Adrenal gland (tissue), 12 donors: ENCODE results near the gene MMEL1. TPM values are rescaled to one million over a fixed set of nuclear protein-coding genes. Genes with fewer than 3 reads are reported as not detected.
A peak's percentile ranks its signal among the peaks of the same experiment; 100 is the strongest.

ENCODE experiments used
- DNase-seq, 7 donors: peaks; one replicate each; pipeline ENCODE4 v3.0.0-alpha.2; 2019 to 2020
- H3K27ac ChIP-seq, 5 donors: fragments of 200-600 bp; sonication (generic) in 4 of 5; 1 replicate in 3 of 5; 2 replicates in 2 of 5; pipeline versions ENCODE4 v1.5.1 to v1.8.0; 2016 to 2020; ENCODE audit warnings: mild to moderate bottlenecking in 1 of 5
- H3K27me3 ChIP-seq: fragments of 200-600 bp; 2 replicates; pipeline ENCODE4 v1.8.0; 2021
- H3K36me3 ChIP-seq, 2 donors: fragments of 200-600 bp; replicated peaks in 1 of 2; 1 replicate in 1 of 2; 2 replicates in 1 of 2; pipeline versions ENCODE4 v1.5.1 to v1.8.0; 2018 to 2022
- H3K4me1 ChIP-seq, 2 donors: fragments of 200-600 bp; replicated peaks in 1 of 2; 1 replicate in 1 of 2; 2 replicates in 1 of 2; pipeline versions ENCODE4 v1.5.1 to v1.8.0; 2018 to 2021
- H3K4me3 ChIP-seq, 4 donors: fragments of 200-600 bp; sonication (generic) in 3 of 4; one replicate each; pipeline ENCODE4 v1.5.1; 2016 to 2018
- H3K9me3 ChIP-seq, 3 donors: fragments of 200-600 bp; sonication (generic) in 1 of 3; replicated peaks in 1 of 3; 1 replicate in 2 of 3; 2 replicates in 1 of 3; pipeline versions ENCODE4 v1.5.1 to v1.8.0; 2016 to 2021
- CTCF ChIP-seq, 6 experiments: fragments of 450-650 bp in 4 of 6; fragments of 200-600 bp in 2 of 6; sonication (generic) in 1 of 6; IDR thresholded peaks; 1 replicate in 5 of 6; 2 replicates in 1 of 6; pipeline versions ENCODE4 v1.5.1 to v1.8.0; 2016 to 2021; ENCODE audit warnings: antibody characterized with exemption in 6 of 6, mild to moderate bottlenecking in 2 of 6, moderate library complexity in 1 of 6
- POLR2A ChIP-seq, 2 donors: fragments of 450-650 bp; IDR thresholded peaks; one replicate each; pipeline ENCODE4 v1.6.1; 2017; ENCODE audit warnings: antibody characterized with exemption in 2 of 2, mild to moderate bottlenecking in 2 of 2, moderate library complexity in 1 of 2
- WGBS, 4 donors: extraction: QIAGEN DNeasy Blood & Tissue Kit in 2 of 4; methylation state at CpG; one replicate each; pipeline versions ENCODE4 v1.1.5 to v1.1.7; 2013 to 2017; 5-methylcytosine and 5-hydroxymethylcytosine counted together
- intact Hi-C, 2 donors: fragments of 100-400 bp; cut with DNase I; formaldehyde crosslinking; loops; one replicate each; pipeline versions ENCODE4 v1.14.1 to v1.15.0; 2022 to 2023
- polyA plus RNA-seq, 3 donors: library from polyadenylated mRNA; stranded (reverse); fragments of 200-250 nt in 2 of 3; fragments of 350-450 nt in 1 of 3; fragmentation: Illumina TruSeq in 1 of 3; extraction: RNeasy Lipid Tissue Mini Kit (QIAGEN cat#74804) in 1 of 3; gene quantifications; one replicate each; pipeline ENCODE4 v1.2.3, GENCODE V29; 2013 to 2014
- total RNA-seq, 9 donors: library from RNA; depleted of rRNA in 4 of 9; stranded (reverse); fragments of >200 nt in 4 of 9; fragments of 120-200 nt in 1 of 9; fragmentation: NEBNext Ultra II Directional in 1 of 9; extraction: Animal tissue kit (Norgen Biotek cat#: 25700) in 1 of 9; gene quantifications; one replicate each; pipeline versions ENCODE4 v1.1.0 to v1.2.4, GENCODE V29; 2013 to 2023
- donor health status: healthy with polysubstance abuse.
- donor health status: Bipolar disorder and iron deficiency.
- donor health status: DM: yes; HTN: yes; CAD: no.
- donor health status: DM: no; HTN: no; CAD: no.
- donor health status: DM: no; HTN: no; CAD: no.
- donor health status: DM: yes; HTN: yes; CAD: no.

MMEL1 gene
- total and polyA plus RNA-seq, 12 donors: 0.30 to 8.2 (median 2.6) TPM

DNA sequence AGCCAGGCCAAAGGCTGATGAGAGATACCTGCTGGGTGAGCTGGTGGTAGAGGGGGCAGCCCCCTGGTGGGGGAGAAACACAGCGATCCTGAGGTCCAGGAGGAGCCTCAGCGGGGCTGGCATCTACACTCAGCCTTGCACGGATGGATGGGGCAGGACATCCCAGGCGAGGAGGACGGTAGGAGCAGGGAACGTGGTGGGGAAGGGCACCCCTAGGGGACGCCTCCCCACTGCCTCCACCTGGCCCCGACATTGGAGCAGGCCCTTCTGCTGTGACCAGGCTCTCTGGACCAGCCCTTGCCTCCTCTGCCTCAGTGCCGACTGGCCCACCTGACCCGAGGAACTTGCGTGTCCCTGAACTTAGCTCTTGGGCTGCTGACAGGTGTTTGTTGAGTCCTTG lies 6.4 kb upstream of the MMEL1 start:
- 44 to 50% (median 48%) methylated on average over 10 to 11 of the region's 11 CpGs for WGBS, 4 donors
- intact Hi-C loops: loop anchor here in 1 of 2 donors (5.0 kb wide), 1 partner anchor 47 kb away; no protein-coding TSS in a partner anchor
- peak in 1 of 7 donors; percentile 52 for DNase-seq

DNA sequence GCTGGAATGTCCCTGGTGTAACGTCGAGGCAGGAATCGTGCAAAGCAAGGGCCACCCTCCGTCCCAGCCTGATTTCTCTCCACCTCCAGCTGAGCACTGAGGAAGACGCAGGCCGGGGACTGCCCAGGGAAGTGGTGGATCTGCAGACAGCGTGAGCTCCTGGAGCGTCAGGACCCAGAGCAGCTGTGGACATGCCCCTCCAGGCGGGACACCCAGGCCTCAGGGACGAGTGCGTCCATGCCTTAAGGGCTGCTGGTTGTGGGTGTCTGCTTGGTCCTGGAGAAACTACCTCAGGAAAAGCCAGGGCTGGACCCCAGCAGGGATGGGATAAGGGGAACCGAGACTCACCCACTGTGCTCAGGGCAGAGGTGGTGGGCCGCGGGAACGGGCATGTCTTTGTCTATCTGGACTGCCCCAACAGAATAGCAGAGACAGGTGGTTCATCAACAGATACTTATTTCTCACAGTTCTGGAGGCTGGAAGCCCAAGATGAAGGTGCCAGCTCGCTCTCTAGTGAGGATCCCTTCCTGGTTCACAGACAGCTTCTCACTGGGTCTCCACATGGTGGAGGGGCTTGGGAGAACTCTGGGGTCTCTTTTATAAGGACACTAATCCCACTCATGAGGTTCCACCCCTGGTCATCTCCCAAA lies 5.8 kb upstream of the MMEL1 start:
- H3K36me3 ChIP-seq: no peaks in the 10 kb centered on the region
- TF ChIP-seq CTCF (IDR thresholded peaks at IDR 0.05) (no peak), POLR2A (IDR thresholded peaks at IDR 0.05) (no peak)
- DNase-seq: peak in 1 of 7 donors; percentile 53
- H3K4me1 ChIP-seq: peaks cover 19 to 20% of the 10 kb centered on the region in 2 donors
- H3K27ac ChIP-seq: no peak overlapping the region
- intact Hi-C loops: loop anchor here in 1 of 2 donors (5.0 kb wide), 1 partner anchor 46 kb away; no protein-coding TSS in a partner anchor
- peaks cover 0 to 8% (median 3%) of the 10 kb centered on the region in 3 donors for H3K9me3 ChIP-seq
- WGBS, 4 donors: 73 to 78% (median 78%) methylated on average over 9 to 16 of the region's 16 CpGs
- peaks cover 3% of the 10 kb centered on the region for H3K27me3 ChIP-seq
- no peak overlapping the region for H3K4me3 ChIP-seq

More for the DNA sequence above, 6.4 kb upstream of the MMEL1 start:
- no peak overlapping the region for H3K27ac ChIP-seq
- TF ChIP-seq POLR2A (IDR thresholded peaks at IDR 0.05) (no peak), CTCF (IDR thresholded peaks at IDR 0.05) (no peak)
- H3K9me3 ChIP-seq: peaks cover 0 to 8% (median 3%) of the 10 kb centered on the region in 3 donors
- peaks cover 14 to 15% of the 10 kb centered on the region in 2 donors for H3K4me1 ChIP-seq
- H3K27me3 ChIP-seq: no peaks in the 10 kb centered on the region
- no peaks in the 10 kb centered on the region for H3K36me3 ChIP-seq
- no peak overlapping the region for H3K4me3 ChIP-seq

DNA sequence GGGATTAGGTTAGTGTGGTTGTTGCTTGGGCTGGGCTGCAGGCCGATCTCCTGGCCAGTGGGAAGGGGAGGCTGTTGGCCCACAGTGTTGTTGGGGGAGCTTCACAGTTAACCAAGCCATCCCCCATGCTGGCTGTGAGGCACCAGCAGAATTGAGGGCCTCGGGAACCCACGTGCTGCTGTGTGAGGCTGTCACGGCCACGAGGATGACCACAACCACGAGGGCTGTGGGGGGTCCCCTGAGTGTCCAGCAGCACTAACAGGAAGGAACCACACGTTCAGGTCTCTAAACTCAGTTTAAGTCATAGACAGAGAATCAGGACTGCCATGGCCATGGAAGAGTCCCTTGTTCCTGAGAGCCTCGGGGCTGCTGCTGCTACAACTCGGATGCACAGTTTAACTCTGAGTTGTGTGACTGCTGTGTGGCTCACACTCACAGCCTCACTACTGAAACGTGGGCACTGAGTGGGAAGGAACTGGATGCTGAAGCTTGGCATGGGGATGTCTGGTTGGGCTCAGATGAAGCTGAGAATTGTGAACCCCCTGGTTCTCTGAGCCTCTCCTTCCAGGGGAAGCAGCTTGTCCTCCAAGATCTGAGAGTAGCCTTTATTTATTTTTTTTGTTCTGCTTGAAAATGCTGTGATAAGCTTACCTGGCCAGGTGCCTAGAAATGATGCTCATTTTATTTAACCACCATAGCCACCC lies 4.8 kb upstream of the MMEL1 start:
- Histone ChIP-seq H3K36me3 (no peaks in the 10 kb centered on the region), H3K27me3 (peaks cover 3% of the 10 kb centered on the region), H3K27ac (no peak overlapping the region), H3K4me1 (peaks cover 18 to 19% of the 10 kb centered on the region in 2 donors), H3K9me3 (peaks cover 0 to 8% (median 3%) of the 10 kb centered on the region in 3 donors), H3K4me3 (no peak overlapping the region)
- peak in 1 of 7 donors; percentile 51 for DNase-seq
- TF ChIP-seq CTCF (IDR thresholded peaks at IDR 0.05) (no peak), POLR2A (IDR thresholded peaks at IDR 0.05) (no peak)
- intact Hi-C loops: loop anchor here in 1 of 2 donors (5.0 kb wide), 1 partner anchor 45 kb away; no protein-coding TSS in a partner anchor
- WGBS, 4 donors: 75 to 78% (median 77%) methylated on average over 7 to 10 of the region's 10 CpGs

DNA sequence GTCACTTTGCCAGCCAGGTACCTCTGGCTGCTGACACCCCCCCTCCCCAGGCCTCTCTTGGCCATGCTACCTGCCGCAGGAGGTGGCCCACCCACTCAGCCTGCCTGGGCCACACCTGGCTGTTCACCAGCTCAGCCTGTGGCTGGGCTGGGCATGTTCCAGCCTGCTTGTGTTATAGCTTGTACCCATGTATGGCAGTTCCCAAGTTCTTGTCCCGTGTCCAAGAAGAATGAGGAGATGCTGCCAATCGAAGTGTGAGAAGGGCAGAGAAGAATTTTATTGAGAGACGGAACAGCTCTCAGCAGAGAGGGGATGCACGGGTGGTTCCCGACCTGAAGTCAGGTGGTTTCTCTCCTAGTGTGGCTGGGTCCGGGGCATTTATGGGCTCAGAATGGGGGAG lies 3.9 kb upstream of the MMEL1 start:
- Histone ChIP-seq H3K27me3 (peaks cover 3% of the 10 kb centered on the region), H3K4me1 (peaks cover 10 to 12% of the 10 kb centered on the region in 2 donors)
- 87 to 95% (median 91%) methylated on average over 7 of the region's 7 CpGs for WGBS, 4 donors

More for the DNA sequence above, 3.9 kb upstream of the MMEL1 start:
- peak in 1 of 7 donors; percentile 52 for DNase-seq
- Histone ChIP-seq H3K4me3 (no peak overlapping the region), H3K36me3 (no peaks in the 10 kb centered on the region), H3K9me3 (peaks cover 0 to 8% (median 3%) of the 10 kb centered on the region in 3 donors), H3K27ac (no peak overlapping the region)
- intact Hi-C loops: loop anchor here in 1 of 2 donors (5.0 kb wide), 1 partner anchor 44 kb away; no protein-coding TSS in a partner anchor
- no peak for TF ChIP-seq POLR2A (IDR thresholded peaks at IDR 0.05)
- TF ChIP-seq CTCF (IDR thresholded peaks at IDR 0.05): no peak
